Measurements from ENCODE around the gene PANK4.

GRCh38 chr1:2509589-2509988, 16.8 kb downstream of the PANK4 start:
- no peak for TF ChIP-seq EZH2phosphoT487 (IDR thresholded peaks at IDR 0.05; ENCODE audit: low read depth, severe bottlenecking, unreplicated experiment)
- TF ChIP-seq, protein P1, sequence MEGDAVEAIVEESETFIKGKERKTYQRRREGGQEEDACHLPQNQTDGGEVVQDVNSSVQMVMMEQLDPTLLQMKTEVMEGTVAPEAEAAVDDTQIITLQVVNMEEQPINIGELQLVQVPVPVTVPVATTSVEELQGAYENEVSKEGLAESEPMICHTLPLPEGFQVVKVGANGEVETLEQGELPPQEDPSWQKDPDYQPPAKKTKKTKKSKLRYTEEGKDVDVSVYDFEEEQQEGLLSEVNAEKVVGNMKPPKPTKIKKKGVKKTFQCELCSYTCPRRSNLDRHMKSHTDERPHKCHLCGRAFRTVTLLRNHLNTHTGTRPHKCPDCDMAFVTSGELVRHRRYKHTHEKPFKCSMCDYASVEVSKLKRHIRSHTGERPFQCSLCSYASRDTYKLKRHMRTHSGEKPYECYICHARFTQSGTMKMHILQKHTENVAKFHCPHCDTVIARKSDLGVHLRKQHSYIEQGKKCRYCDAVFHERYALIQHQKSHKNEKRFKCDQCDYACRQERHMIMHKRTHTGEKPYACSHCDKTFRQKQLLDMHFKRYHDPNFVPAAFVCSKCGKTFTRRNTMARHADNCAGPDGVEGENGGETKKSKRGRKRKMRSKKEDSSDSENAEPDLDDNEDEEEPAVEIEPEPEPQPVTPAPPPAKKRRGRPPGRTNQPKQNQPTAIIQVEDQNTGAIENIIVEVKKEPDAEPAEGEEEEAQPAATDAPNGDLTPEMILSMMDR (IDR thresholded peaks at IDR 0.05; ENCODE audit: poor library complexity) = no peak
